ENCODE measurements around the gene DKC1.

Gene DKC1

GRCh38 chrX:154762537-154763296, at the start of gene DKC1:
TSS of gene DKC1 (plus strand) at chrX:154762864. CDS start at chrX:154762966, 102 bp downstream.
- peak; percentile 84 to 97 (median 94) for DNase-seq
- intact Hi-C loops (cut with DNase I), result loop anchor here (2.0 kb wide), 1 partner anchor 42 kb away; the partner anchor contains the start of gene MPP1

DNA sequence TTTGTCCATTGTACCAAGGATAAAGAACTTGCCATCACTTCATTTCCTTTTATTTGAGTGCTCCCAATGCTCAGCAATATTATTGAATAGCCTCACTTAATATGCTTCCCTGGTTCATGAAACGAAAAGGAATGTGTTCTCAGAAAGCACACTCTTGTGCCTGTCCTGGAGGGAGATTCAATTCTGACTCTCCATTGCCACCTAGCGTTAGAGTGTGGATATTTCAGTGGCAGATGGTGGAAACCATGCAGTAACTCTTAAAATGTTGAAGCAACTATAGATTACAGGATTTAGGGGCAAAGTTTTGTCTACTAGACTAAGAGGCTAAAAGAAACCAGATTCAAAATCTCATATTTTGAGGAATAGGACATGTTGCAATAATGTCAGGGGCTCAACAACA, 47.7 kb upstream of the DKC1 start:
- intact Hi-C loops (cut with DNase I), result no loop called here
- DNase-seq, result peak in 32 of 42 donors; percentile 18 to 79 (median 58)

DNA sequence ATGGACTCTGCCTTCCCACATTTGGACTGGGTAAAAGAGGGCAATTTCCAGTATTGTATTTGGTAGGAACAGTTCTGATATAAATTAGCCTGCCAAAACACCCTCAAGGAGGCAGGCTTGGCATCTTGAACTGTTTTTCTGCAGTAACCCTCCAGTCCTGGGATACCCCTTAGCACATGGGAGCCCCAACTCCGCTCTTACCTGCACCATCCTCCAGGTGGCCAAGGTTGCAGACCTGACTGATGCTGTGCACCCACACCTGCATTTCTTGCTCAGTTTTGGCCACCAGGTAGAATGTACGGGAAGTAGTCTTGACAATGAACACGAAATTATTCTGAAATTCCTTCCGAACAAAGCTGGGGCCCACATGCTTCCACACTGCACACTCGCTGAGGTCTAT, 46.8 kb upstream of the DKC1 start:
- intact Hi-C loops (cut with DNase I), result no loop called here
- no peak for DNase-seq

- intact Hi-C loops (cut with DNase I), result no loop called here
- peak in 1 of 42 donors; percentile 11 for DNase-seq
Observed at GRCh38 chrX:154717824-154718223, 44.8 kb upstream of the DKC1 start.

DNA sequence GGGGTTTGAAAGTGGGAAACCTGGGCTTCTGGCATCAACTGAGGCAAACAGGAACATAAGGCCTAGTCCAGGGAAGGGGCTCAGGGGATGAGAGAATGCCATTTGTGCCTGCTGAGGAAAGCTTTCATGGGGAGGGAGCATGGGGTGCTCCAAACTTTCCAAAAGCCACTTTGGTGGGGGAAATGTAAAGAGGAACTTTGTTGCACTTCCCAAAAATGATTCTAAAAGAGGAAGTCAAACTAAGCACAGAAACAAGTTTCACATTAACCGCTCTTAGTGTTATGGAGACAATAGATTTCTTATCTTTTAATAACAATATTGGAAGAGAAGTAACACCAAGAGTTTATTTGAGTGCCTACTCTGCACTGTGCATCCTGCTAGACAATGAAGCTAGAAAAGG, 44.0 kb upstream of the DKC1 start:
- intact Hi-C loops (cut with DNase I), result no loop called here
- no peak for DNase-seq

- intact Hi-C loops (cut with DNase I), result no loop called here
- DNase-seq, result no peak
Observed at GRCh38 chrX:154719132-154719675, 43.5 kb upstream of the DKC1 start.

- intact Hi-C loops (cut with DNase I), result no loop called here
Observed at GRCh38 chrX:154720067-154720466, 42.6 kb upstream of the DKC1 start.

GRCh38 chrX:154721155-154721554, 41.5 kb upstream of the DKC1 start:
- DNase-seq, result no peak
- intact Hi-C loops (cut with DNase I), result no loop called here

More at GRCh38 chrX:154720067-154720466, 42.6 kb upstream of the DKC1 start:
- DNase-seq, result no peak

GRCh38 chrX:154724993-154725756, 37.5 kb upstream of the DKC1 start:
- no peak for DNase-seq
- intact Hi-C loops (cut with DNase I), result no loop called here

GRCh38 chrX:154727418-154727817, 35.2 kb upstream of the DKC1 start:
- no peak for DNase-seq
- intact Hi-C loops (cut with DNase I), result no loop called here

DNA sequence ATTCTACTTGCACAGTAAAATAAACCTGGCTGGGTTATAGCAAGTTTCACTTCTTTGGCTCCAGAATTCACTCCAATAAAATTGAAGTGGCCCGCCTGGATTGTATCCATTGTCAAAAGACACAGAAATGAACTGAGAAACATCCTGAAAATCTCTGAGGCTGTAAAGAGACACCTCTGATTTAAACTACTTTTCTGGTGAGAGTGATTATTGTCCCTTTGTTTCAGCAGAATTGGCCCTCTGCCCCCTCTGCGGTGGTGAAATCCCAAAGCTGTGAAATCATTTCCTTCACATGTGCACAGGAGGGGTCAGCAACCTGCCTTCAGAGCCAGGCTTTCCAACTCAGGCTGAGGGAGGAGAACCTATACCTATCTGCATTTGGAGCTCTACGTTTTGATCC, 34.8 kb upstream of the DKC1 start:
- intact Hi-C loops (cut with DNase I), result no loop called here
- DNase-seq, result no peak

- no peak for DNase-seq
- intact Hi-C loops (cut with DNase I), result no loop called here
Observed at GRCh38 chrX:154728431-154729190, 34.1 kb upstream of the DKC1 start.

DNA sequence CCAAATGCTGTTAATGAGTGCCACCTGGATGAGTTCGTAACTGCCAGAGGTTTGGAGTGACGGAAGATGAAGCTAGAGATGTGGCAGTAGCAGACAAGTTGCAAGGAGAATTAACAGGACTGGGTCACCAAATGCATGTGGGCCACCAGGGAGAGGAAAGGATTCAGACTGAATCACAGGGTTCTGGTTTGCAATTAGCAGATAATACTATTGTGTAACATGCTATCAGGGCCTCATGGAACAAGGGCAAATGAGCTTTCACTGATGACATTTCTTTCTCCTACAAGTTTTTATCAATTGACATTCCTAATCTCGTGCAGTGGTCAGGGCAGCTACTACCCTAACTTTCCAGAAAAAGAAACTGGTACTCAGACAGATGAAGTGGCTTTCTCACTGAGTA, 33.2 kb upstream of the DKC1 start:
- intact Hi-C loops (cut with DNase I), result no loop called here
- no peak for DNase-seq

GRCh38 chrX:154730253-154730891, 32.3 kb upstream of the DKC1 start:
- intact Hi-C loops (cut with DNase I), result no loop called here
- no peak for DNase-seq

DNA sequence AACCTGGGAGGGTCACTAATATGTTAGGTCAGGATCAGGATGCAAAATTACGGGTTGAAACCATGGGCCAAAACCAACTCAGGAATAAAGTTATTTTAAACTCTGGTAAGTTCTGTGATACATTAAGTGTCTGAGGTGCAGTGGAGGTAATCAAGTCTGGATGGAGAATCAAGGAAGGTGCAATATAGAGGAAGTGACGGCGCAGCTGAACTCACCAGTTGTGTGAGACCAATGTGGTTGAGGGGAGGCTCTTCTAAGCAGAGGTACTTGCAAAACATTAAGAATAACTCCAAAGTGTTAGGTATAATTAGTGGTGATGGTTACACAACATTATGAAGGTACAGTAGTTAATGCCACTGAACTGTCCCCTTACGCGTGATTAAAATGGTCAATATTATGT, 31.5 kb upstream of the DKC1 start:
- intact Hi-C loops (cut with DNase I), result no loop called here
- no peak for DNase-seq

DNA sequence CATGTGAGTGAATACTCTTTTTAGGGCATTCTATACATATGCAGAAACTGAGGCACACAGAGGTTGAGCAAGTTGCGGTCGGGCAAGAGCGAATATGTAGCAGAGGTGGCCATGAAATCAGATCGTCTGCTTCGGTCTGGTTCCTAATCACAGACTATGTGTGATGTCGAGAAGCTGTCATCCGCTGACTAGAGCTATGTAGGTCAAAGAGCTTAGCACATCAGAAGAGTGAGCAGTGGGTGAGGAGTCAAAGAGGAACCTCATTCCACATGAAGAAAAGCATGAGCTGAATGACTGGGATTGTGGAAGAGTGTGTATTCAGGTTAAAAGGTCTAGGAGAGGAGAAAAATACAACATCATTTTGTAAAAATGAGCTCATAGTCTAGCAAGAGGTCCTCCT, 30.8 kb upstream of the DKC1 start:
- no peak for DNase-seq
- intact Hi-C loops (cut with DNase I), result no loop called here

DNA sequence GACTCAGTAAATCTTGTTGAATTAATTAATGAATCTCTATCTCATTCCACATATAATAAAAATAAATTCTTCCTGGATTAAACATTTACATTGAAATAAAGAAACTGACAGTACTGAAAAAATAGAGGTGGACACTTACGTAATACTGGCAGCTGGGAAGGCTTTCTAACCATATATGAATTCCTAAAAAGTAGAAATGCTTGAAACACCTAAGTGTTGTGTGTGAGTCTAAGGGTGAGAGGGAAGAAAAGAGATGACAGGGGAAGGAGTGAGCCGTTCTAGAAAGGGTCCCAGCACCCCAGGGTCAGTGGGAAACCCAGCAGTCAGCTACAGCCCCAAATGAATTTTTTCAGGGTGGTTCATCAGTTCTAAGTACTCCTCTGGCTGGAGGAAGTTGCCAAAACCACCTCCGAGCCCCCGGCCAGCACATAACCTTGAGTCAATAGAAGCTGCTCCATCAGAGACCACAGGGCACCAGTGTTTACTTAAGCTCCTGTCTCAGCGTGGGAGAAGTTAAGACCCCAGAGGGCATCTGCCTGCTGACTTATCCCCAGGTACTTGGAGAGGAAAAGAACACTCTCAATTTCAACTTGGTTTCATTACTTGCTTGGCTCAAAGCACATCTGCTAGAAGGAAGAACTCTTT, 30.1 kb upstream of the DKC1 start:
- no peak for DNase-seq
- intact Hi-C loops (cut with DNase I), result no loop called here

- DNase-seq, result no peak
- intact Hi-C loops (cut with DNase I), result no loop called here
Observed at GRCh38 chrX:154733066-154733425, 29.6 kb upstream of the DKC1 start.
